HepG2 (cell line): ENCODE results near the gene DNAAF1. TPM values are rescaled to one million over a fixed set of nuclear protein-coding genes. Genes with fewer than 3 reads are reported as not detected.

Experiments used
- ATAC-seq: fragments of 200-7000 bp; cut with Tn5 transposase; 3 replicates; pipeline ENCODE4 v1.9.1; 2020; ENCODE audit warnings: mild to moderate bottlenecking, moderate library complexity
- BruUV-seq: library from RNA; stranded (reverse); fragments of 400-500 nt; replicated peaks from 2 replicates; lab custom pipeline; 2021; lab: Mats Ljungman, UMichigan
- CTCF ChIA-PET: fragments of 300-600 bp; formaldehyde crosslinking; extraction: SDS; loops from one replicate; lab custom pipeline; 2021; ENCODE audit warnings: low total read pairs, inconsistent platforms, low intra/inter-chr PET ratio; lab: Yijun Ruan, JAX
- POLR2A ChIA-PET: fragments of 350-600 bp; sonication (Branson Sonifier 250); formaldehyde crosslinking; loops from one replicate; lab custom pipeline; 2020; ENCODE audit warnings: antibody characterized with exemption, inconsistent platforms; lab: Yijun Ruan, JAX
- DNase-seq: peaks from one replicate; pipeline ENCODE4 v3.0.0-alpha.2; 2015; ENCODE audit warnings: low spot score
- FAIRE-seq: peaks from 3 replicates; lab custom pipeline; 2011; peaks lifted over from hg19 to GRCh38; lab: Jason Lieb, UNC
- H2AFZ ChIP-seq: one replicate; pipeline ENCODE4 v1.6.1; 2011; ENCODE audit warnings: low read length, inconsistent platforms
- H3K27ac ChIP-seq: fragments of 300-600 bp; 3 replicates; pipeline ENCODE4 v1.8.0; 2011; ENCODE audit warnings: mixed run types, mild to moderate bottlenecking, mixed read lengths, low read length, inconsistent platforms; ENCODE audit not compliant: insufficient read depth; ENCODE audit errors: extremely low read length
- H3K27me3 ChIP-seq, 2 experiments: fragments of 200-600 bp in 1 of 2; 2 replicates in 1 of 2; 3 replicates in 1 of 2; pipeline versions ENCODE4 v1.6.0 to v1.8.0; 2011; ENCODE audit warnings: low read length in 2 of 2, mild to moderate bottlenecking in 2 of 2, moderate library complexity in 2 of 2, inconsistent platforms in 1 of 2; ENCODE audit not compliant: insufficient read depth in 2 of 2, control insufficient read depth in 1 of 2
- H3K36me3 ChIP-seq, 2 experiments: fragments of 200-600 bp in 1 of 2; replicated peaks in 1 of 2; 2 replicates in 1 of 2; 3 replicates in 1 of 2; pipeline versions ENCODE4 v1.5.1 to v1.8.0; 2011; ENCODE audit warnings: low read length in 2 of 2, inconsistent platforms in 1 of 2; ENCODE audit not compliant: insufficient read depth in 2 of 2, control insufficient read depth in 1 of 2
- H3K4me1 ChIP-seq: 2 replicates; pipeline ENCODE4 v1.5.1; 2012; ENCODE audit warnings: low read length, inconsistent platforms; ENCODE audit not compliant: insufficient read depth
- H3K4me2 ChIP-seq: 2 replicates; pipeline ENCODE4 v1.6.0; 2011; ENCODE audit warnings: low read depth, low read length, inconsistent platforms
- H3K4me3 ChIP-seq, 3 experiments: fragments of 200-600 bp in 1 of 3; sonication (generic), shearing (Covaris generic) in 1 of 3; replicated peaks in 1 of 3; 2 replicates each; pipeline ENCODE4 v1.5.1; 2011 to 2016; ENCODE audit warnings: low read length in 3 of 3, inconsistent platforms in 2 of 3, low read depth in 2 of 3, mild to moderate bottlenecking in 2 of 3, control low read depth in 1 of 3, mixed read lengths in 1 of 3; ENCODE audit not compliant: insufficient read depth in 1 of 3
- H3K79me2 ChIP-seq: one replicate; pipeline ENCODE4 v1.6.1; 2011; ENCODE audit warnings: low read length, inconsistent platforms; ENCODE audit not compliant: insufficient read depth
- H3K9ac ChIP-seq: 2 replicates; pipeline ENCODE4 v1.6.0; 2011; ENCODE audit warnings: mild to moderate bottlenecking, low read depth, low read length, inconsistent platforms; ENCODE audit not compliant: insufficient read depth
- H3K9me3 ChIP-seq: 2 replicates; pipeline ENCODE4 v1.5.1; 2012; ENCODE audit warnings: mild to moderate bottlenecking, low read length
- H4K20me1 ChIP-seq: 2 replicates; pipeline ENCODE4 v1.6.0; 2011; ENCODE audit warnings: inconsistent platforms, mild to moderate bottlenecking, low read length, moderate library complexity; ENCODE audit not compliant: insufficient read depth
- ARID5B ChIP-seq: IDR thresholded peaks from 2 replicates; pipeline ENCODE4 v1.4.0; 2020; ENCODE audit warnings: mild to moderate bottlenecking, missing genetic modification reagents
- ELF3 ChIP-seq: IDR thresholded peaks from 2 replicates; pipeline ENCODE4 v1.6.1; 2016; ENCODE audit warnings: missing genetic modification reagents, missing compliant biosample characterization
- HNRNPL ChIP-seq: fragments of 200-400 bp; formaldehyde crosslinking; IDR thresholded peaks from 2 replicates; pipeline ENCODE4 v1.6.1; 2017; ENCODE audit warnings: mild to moderate bottlenecking, low read depth, low read length
- MTF1 ChIP-seq: sonication (generic); formaldehyde crosslinking; IDR thresholded peaks from 2 replicates; pipeline ENCODE4 v1.5.0; 2020; ENCODE audit warnings: missing genetic modification reagents
- NFE2L1 ChIP-seq: sonication (generic); formaldehyde crosslinking; IDR thresholded peaks from 2 replicates; pipeline ENCODE4 v1.4.0; 2020; ENCODE audit warnings: missing genetic modification reagents, mild to moderate bottlenecking, borderline replicate concordance
- NFIC ChIP-seq: IDR thresholded peaks from 2 replicates; pipeline ENCODE4 v1.6.1; 2012; ENCODE audit warnings: mild to moderate bottlenecking, low read length, inconsistent platforms
- RAD51 ChIP-seq: fragments of 450-650 bp; IDR thresholded peaks from 2 replicates; pipeline ENCODE4 v1.6.1; 2016; ENCODE audit warnings: borderline replicate concordance
- SMAD3 ChIP-seq: sonication (generic); formaldehyde crosslinking; IDR thresholded peaks from 2 replicates; pipeline ENCODE4 v1.4.0; 2020; ENCODE audit warnings: missing genetic modification reagents
- SMC3 ChIP-seq: IDR thresholded peaks from 2 replicates; pipeline ENCODE4 v1.6.1; 2011; ENCODE audit warnings: low read length, improper control_type of control experiment
- SP2 ChIP-seq: sonication (generic); formaldehyde crosslinking; IDR thresholded peaks from 2 replicates; pipeline ENCODE4 v1.5.1; 2020; ENCODE audit warnings: mild to moderate bottlenecking, missing genetic modification reagents
- USF2 ChIP-seq, 2 experiments: sonication (generic) in 1 of 2; formaldehyde crosslinking in 1 of 2; IDR thresholded peaks; 2 replicates each; pipeline versions ENCODE4 v1.5.1 to v1.6.1; 2011 to 2020; ENCODE audit warnings: borderline replicate concordance in 1 of 2, low read depth in 1 of 2, low read length in 1 of 2, mild to moderate bottlenecking in 1 of 2, missing genetic modification reagents in 1 of 2, moderate library complexity in 1 of 2
- ZMYM2 ChIP-seq: sonication (generic); formaldehyde crosslinking; IDR thresholded peaks from 2 replicates; pipeline ENCODE4 v1.8.0; 2022; ENCODE audit warnings: mild to moderate bottlenecking, missing genetic modification reagents
- ZNF264 ChIP-seq: sonication (generic); formaldehyde crosslinking; IDR thresholded peaks from 2 replicates; pipeline ENCODE4 v1.4.0; 2020; ENCODE audit warnings: missing genetic modification reagents
- ZNF563 ChIP-seq: sonication (generic); formaldehyde crosslinking; IDR thresholded peaks from 2 replicates; pipeline ENCODE4 v1.8.0; 2022; ENCODE audit warnings: mild to moderate bottlenecking, moderate library complexity, missing genetic modification reagents
- ZNF724P ChIP-seq: sonication (generic); formaldehyde crosslinking; IDR thresholded peaks from 2 replicates; pipeline ENCODE4 v1.8.0; 2022; ENCODE audit warnings: missing genetic modification reagents, borderline replicate concordance
- ZNF792 ChIP-seq: IDR thresholded peaks from 2 replicates; pipeline ENCODE4 v1.6.1; 2016
- WGBS: methylation state at CpG from one replicate; pipeline ENCODE4 v1.1.6; 2017; ENCODE audit warnings: low lambda C conversion rate; 5-methylcytosine and 5-hydroxymethylcytosine counted together
- in situ Hi-C: cut with HindIII; loops from 2 replicates; pipeline ENCODE4 v1.10.0; 2017; ENCODE audit warnings: low pct_unique_long_range_greater_than_20kb; ENCODE audit not compliant: extremely low pct_ligation_motif_present
- intact Hi-C: fragments of 100-400 bp; cut with micrococcal nuclease; formaldehyde crosslinking; loops from one replicate; pipeline ENCODE4 v1.10.0; 2022; ENCODE audit not compliant: unreplicated experiment
- polyA plus RNA-seq, 8 experiments: library from polyadenylated mRNA; depleted of rRNA in 3 of 8; stranded (reverse) in 7 of 8; unstranded in 1 of 8; fragments of >200 nt; fragmentation: Illumina TruSeq in 4 of 8; extraction: Trizol in 4 of 8; gene quantifications; 2 replicates each; pipeline versions ENCODE4 v1.2.1 to v1.2.3, GENCODE V29; 2011 to 2016; ENCODE audit warnings: low read depth in 4 of 8, missing spikeins in 1 of 8, mixed read lengths in 1 of 8; ENCODE audit not compliant: insufficient read depth in 1 of 8
- total RNA-seq, 5 experiments: library from RNA; depleted of rRNA; stranded (reverse); fragments of >200 nt; fragmentation: Illumina TruSeq; extraction: Trizol; gene quantifications; 2 replicates each; pipeline ENCODE4 v1.2.3, GENCODE V29; 2016; ENCODE audit warnings: low read depth in 1 of 5

The DNAAF1 gene
- total and polyA plus RNA-seq, 2 of the 13 experiments (the other 11 are each of a cell fraction or from before 2014, with no cell fraction given), result 0.04 TPM; not detected in 1

GRCh38 chr16:84220851-84221250 is 75.7 kb downstream of the DNAAF1 start:
- no peak overlapping the region for H2AFZ ChIP-seq
- H3K9me3 ChIP-seq, result no peaks in the 10 kb centered on the region
- H3K36me3 ChIP-seq, result no peaks in the 10 kb centered on the region
- CTCF ChIA-PET, result no interaction called here
- no peak overlapping the region for H3K27ac ChIP-seq
- no peak overlapping the region for H3K4me3 ChIP-seq
- no peak overlapping the region for H3K4me2 ChIP-seq
- WGBS, result 8% methylated on average over 1 of the region's 1 CpG
- H3K4me1 ChIP-seq, result no peaks in the 10 kb centered on the region
- no peaks in the 10 kb centered on the region for H4K20me1 ChIP-seq
- no peak for TF ChIP-seq ZMYM2 (CRISPR knock-in tag)
- TF ChIP-seq MTF1 (CRISPR knock-in tag), result no peak
- TF ChIP-seq SMC3, result no peak
- TF ChIP-seq SMAD3 (CRISPR knock-in tag), result no peak
- TF ChIP-seq SP2, result no peak
- TF ChIP-seq NFIC, result no peak
- TF ChIP-seq ZNF792, result no peak
- TF ChIP-seq ZNF264, result no peak
- TF ChIP-seq ARID5B, result no peak
- TF ChIP-seq USF2 (IDR thresholded peaks at IDR 0.05; ENCODE audit: low read depth, low read length), result no peak
- no peak for TF ChIP-seq USF2 (CRISPR knock-in tag; IDR thresholded peaks at IDR 0.05; ENCODE audit: borderline replicate concordance)
- TF ChIP-seq HNRNPL, result no peak
- TF ChIP-seq ZNF724P (CRISPR knock-in tag), result no peak
- no peak for TF ChIP-seq RAD51
- TF ChIP-seq ELF3 (CRISPR knock-in tag), result no peak
- no peak for TF ChIP-seq NFE2L1 (CRISPR knock-in tag)
- TF ChIP-seq ZNF563 (CRISPR knock-in tag), result no peak
- TF ChIP-seq, all 625 proteins: peak for 0
- Histone ChIP-seq H3K27me3 (peaks cover 2 to 50% of the 10 kb centered on the region in 2 experiments; a peak in 4 of 5 replicates), H3K9ac (no peak overlapping the region), H3K79me2 (no peaks in the 10 kb centered on the region)
- FAIRE-seq, result no peak
- in situ Hi-C loops (no loop called here), intact Hi-C loops (no loop called here)
- POLR2A ChIA-PET, result no interaction called here
- no peak for DNase-seq
- BruUV-seq, result no TSS peak
- no peak for ATAC-seq
